ENCODE data around the gene AMDHD2.
"Not testable (repeated sequence)": the region's sequence is repeated elsewhere in the genome, so short reads cannot be mapped to it uniquely, and the experiment has no call there.

DNA sequence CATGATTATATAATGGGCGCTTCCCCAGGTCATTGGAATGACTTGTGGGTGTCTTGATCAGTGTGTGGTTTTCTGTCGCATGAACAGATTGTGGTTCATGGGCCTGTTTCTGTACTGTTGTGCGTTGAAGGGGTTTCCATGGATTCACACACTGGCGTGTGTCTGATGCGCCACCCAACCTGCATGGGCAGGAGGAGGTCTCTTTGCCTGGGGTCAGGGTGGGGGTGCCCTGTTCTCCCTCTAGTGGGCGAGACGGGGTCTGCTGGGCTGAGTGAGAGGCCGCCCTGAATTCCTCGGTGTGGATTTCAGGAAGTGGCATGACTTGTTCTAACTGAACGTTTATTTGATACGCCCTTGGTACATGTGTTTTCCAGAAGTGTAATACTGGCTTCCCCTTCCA is 60.0 kb downstream of the AMDHD2 start:
- not testable (repeated sequence) for TF ChIP-seq POLR2A (IDR thresholded peaks at IDR 0.05)
- TF ChIP-seq, protein P1, sequence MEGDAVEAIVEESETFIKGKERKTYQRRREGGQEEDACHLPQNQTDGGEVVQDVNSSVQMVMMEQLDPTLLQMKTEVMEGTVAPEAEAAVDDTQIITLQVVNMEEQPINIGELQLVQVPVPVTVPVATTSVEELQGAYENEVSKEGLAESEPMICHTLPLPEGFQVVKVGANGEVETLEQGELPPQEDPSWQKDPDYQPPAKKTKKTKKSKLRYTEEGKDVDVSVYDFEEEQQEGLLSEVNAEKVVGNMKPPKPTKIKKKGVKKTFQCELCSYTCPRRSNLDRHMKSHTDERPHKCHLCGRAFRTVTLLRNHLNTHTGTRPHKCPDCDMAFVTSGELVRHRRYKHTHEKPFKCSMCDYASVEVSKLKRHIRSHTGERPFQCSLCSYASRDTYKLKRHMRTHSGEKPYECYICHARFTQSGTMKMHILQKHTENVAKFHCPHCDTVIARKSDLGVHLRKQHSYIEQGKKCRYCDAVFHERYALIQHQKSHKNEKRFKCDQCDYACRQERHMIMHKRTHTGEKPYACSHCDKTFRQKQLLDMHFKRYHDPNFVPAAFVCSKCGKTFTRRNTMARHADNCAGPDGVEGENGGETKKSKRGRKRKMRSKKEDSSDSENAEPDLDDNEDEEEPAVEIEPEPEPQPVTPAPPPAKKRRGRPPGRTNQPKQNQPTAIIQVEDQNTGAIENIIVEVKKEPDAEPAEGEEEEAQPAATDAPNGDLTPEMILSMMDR (IDR thresholded peaks at IDR 0.05) = not testable (repeated sequence)
